Liver (tissue), 9 donors: ENCODE results near the gene IL7R. TPM values are rescaled to one million over a fixed set of nuclear protein-coding genes. Genes with fewer than 3 reads are reported as not detected.
A peak's percentile ranks its signal among the peaks of the same experiment; 100 is the strongest.

Experiments used
- DNase-seq: peaks from one replicate; pipeline ENCODE4 v3.0.0-alpha.2; 2017; ENCODE audit warnings: low spot score
- H3K27ac ChIP-seq, 2 donors: one replicate each; pipeline ENCODE4 v1.7.0; 2013; ENCODE audit warnings: inconsistent platforms in 2 of 2, low read length in 2 of 2, control low read depth in 1 of 2, low read depth in 1 of 2, mild to moderate bottlenecking in 1 of 2
- H3K27me3 ChIP-seq, 4 donors: one replicate each; pipeline versions ENCODE4 v1.6.1 to v1.7.0; 2013; ENCODE audit warnings: low read length in 3 of 4, inconsistent platforms in 1 of 4, mild to moderate bottlenecking in 1 of 4, moderate library complexity in 1 of 4; ENCODE audit not compliant: control insufficient read depth in 4 of 4, insufficient read depth in 4 of 4
- H3K36me3 ChIP-seq, 4 donors: one replicate each; pipeline versions ENCODE4 v1.6.1 to v1.7.0; 2013; ENCODE audit warnings: low read length in 3 of 4, mild to moderate bottlenecking in 3 of 4, low read depth in 1 of 4, moderate library complexity in 1 of 4; ENCODE audit not compliant: control insufficient read depth in 4 of 4, insufficient read depth in 3 of 4
- H3K4me1 ChIP-seq, 4 donors: one replicate each; pipeline versions ENCODE4 v1.6.1 to v1.7.0; 2013; ENCODE audit warnings: low read length in 3 of 4, mild to moderate bottlenecking in 3 of 4, moderate library complexity in 1 of 4; ENCODE audit not compliant: control insufficient read depth in 4 of 4, insufficient read depth in 4 of 4
- H3K4me3 ChIP-seq, 3 donors: one replicate each; pipeline versions ENCODE4 v1.6.1 to v1.7.0; 2013; ENCODE audit warnings: low read length in 3 of 3, control low read depth in 1 of 3, low read depth in 1 of 3, mild to moderate bottlenecking in 1 of 3
- H3K9ac ChIP-seq, 2 donors: one replicate each; pipeline ENCODE4 v1.7.0; 2013; ENCODE audit warnings: low read length in 2 of 2, mild to moderate bottlenecking in 2 of 2, moderate library complexity in 2 of 2, control low read depth in 1 of 2, low read depth in 1 of 2
- H3K9me3 ChIP-seq, 4 donors: one replicate each; pipeline versions ENCODE4 v1.6.1 to v1.7.0; 2013; ENCODE audit warnings: low read length in 3 of 4; ENCODE audit not compliant: control insufficient read depth in 4 of 4
- ATF3 ChIP-seq: IDR thresholded peaks from 2 replicates; pipeline ENCODE4 v1.6.1; 2016; ENCODE audit warnings: antibody characterized with exemption
- CTCF ChIP-seq: fragments of 150-350 bp; IDR thresholded peaks from 2 replicates; pipeline ENCODE4 v1.5.1; 2017; ENCODE audit warnings: improper control_type of control experiment, low read depth, low read length; ENCODE audit not compliant: missing input control
- FOXA1 ChIP-seq: IDR thresholded peaks from 2 replicates; pipeline ENCODE4 v1.6.1; 2016; ENCODE audit warnings: antibody characterized with exemption
- FOXA2 ChIP-seq: IDR thresholded peaks from 2 replicates; pipeline ENCODE4 v1.6.1; 2016; ENCODE audit warnings: antibody characterized with exemption
- GABPA ChIP-seq, 2 donors: IDR thresholded peaks in 1 of 2; conservative IDR thresholded peaks in 1 of 2; 2 replicates each; pipeline ENCODE4 v1.6.1; 2016; ENCODE audit warnings: antibody characterized with exemption in 2 of 2, mild to moderate bottlenecking in 1 of 2, moderate library complexity in 1 of 2
- HNF4A ChIP-seq, 2 donors: conservative IDR thresholded peaks; 2 replicates each; pipeline ENCODE4 v1.6.1; 2016; ENCODE audit warnings: antibody characterized with exemption in 2 of 2, mild to moderate bottlenecking in 2 of 2
- HNF4G ChIP-seq: IDR thresholded peaks from 2 replicates; pipeline ENCODE4 v1.6.1; 2016; ENCODE audit warnings: antibody characterized with exemption
- JUND ChIP-seq, 2 donors: IDR thresholded peaks; 2 replicates each; pipeline ENCODE4 v1.6.1; 2016; ENCODE audit warnings: antibody characterized with exemption in 2 of 2
- MAX ChIP-seq: IDR thresholded peaks from 2 replicates; pipeline ENCODE4 v1.6.1; 2016; ENCODE audit warnings: antibody characterized with exemption
- NR2F2 ChIP-seq: IDR thresholded peaks from 2 replicates; pipeline ENCODE4 v1.6.1; 2016; ENCODE audit warnings: antibody characterized with exemption
- RAD21 ChIP-seq, 2 donors: IDR thresholded peaks; 2 replicates each; pipeline ENCODE4 v1.6.1; 2016; ENCODE audit warnings: antibody characterized with exemption in 2 of 2, mild to moderate bottlenecking in 2 of 2
- REST ChIP-seq: IDR thresholded peaks from 2 replicates; pipeline ENCODE4 v1.6.1; 2016; ENCODE audit warnings: antibody characterized with exemption, mild to moderate bottlenecking
- RXRA ChIP-seq, 2 donors: IDR thresholded peaks; 2 replicates each; pipeline ENCODE4 v1.6.1; 2017 to 2018; ENCODE audit warnings: antibody characterized with exemption in 2 of 2, mild to moderate bottlenecking in 1 of 2
- SP1 ChIP-seq: IDR thresholded peaks from 2 replicates; pipeline ENCODE4 v1.6.1; 2018; ENCODE audit warnings: antibody characterized with exemption, mild to moderate bottlenecking
- TAF1 ChIP-seq: conservative IDR thresholded peaks from 2 replicates; pipeline ENCODE4 v1.6.1; 2016; ENCODE audit warnings: antibody characterized with exemption, mild to moderate bottlenecking
- YY1 ChIP-seq: IDR thresholded peaks from 2 replicates; pipeline ENCODE4 v1.6.1; 2016; ENCODE audit warnings: antibody characterized with exemption, mild to moderate bottlenecking
- ZBTB33 ChIP-seq: IDR thresholded peaks from 2 replicates; pipeline ENCODE4 v1.6.1; 2016; ENCODE audit warnings: antibody characterized with exemption
- WGBS: extraction: QIAGEN DNeasy Blood & Tissue Kit; methylation state at CpG from one replicate; pipeline ENCODE4 v1.1.7; 2013; 5-methylcytosine and 5-hydroxymethylcytosine counted together
- polyA plus RNA-seq, 2 donors: library from polyadenylated mRNA; stranded (reverse) in 1 of 2; unstranded in 1 of 2; fragments of 200-250 nt in 1 of 2; fragments of >200 nt in 1 of 2; fragmentation: Nextera tagmentation in 1 of 2; extraction: Ambion mirVana in 1 of 2; gene quantifications; one replicate each; pipeline versions ENCODE4 v1.2.1 to v1.2.3, GENCODE V29; 2013 to 2015
- total RNA-seq, 2 donors: library from RNA; depleted of rRNA; stranded (reverse); fragments of >200 nt; gene quantifications; one replicate each; pipeline ENCODE4 v1.2.3, GENCODE V29; 2014
- donor health status: healthy.
- donor health status: healthy.
- donor health status: healthy.
- donor health status: healthy.
- donor health status: healthy.

The IL7R gene
- total RNA-seq (1 to 10 TPM; 1.5 to 5.4 TPM), polyA plus RNA-seq (1 to 10 TPM; 1.0 to 3.4 TPM)

- WGBS = 36% methylated on average over 1 of the region's 1 CpG
- no peak for DNase-seq
- H3K4me1 ChIP-seq = no peaks in the 10 kb centered on the region
- no peak for TF ChIP-seq JUND (IDR thresholded peaks at IDR 0.05)
- TF ChIP-seq RXRA (IDR thresholded peaks at IDR 0.05) = no peak
- no peak for TF ChIP-seq HNF4G
- TF ChIP-seq GABPA (IDR thresholded peaks at IDR 0.05 in 1 of 2, conservative IDR thresholded peaks at IDR 0.05 in 1 of 2) = no peak
- TF ChIP-seq YY1 = no peak
- TF ChIP-seq REST = no peak
- no peak for TF ChIP-seq HNF4A (conservative IDR thresholded peaks at IDR 0.05)
- TF ChIP-seq SP1 = no peak
- TF ChIP-seq ATF3 = no peak
- no peak for TF ChIP-seq RAD21 (IDR thresholded peaks at IDR 0.05)
- TF ChIP-seq MAX = no peak
- TF ChIP-seq ZBTB33 = no peak
- TF ChIP-seq FOXA2 = no peak
- TF ChIP-seq CTCF = no peak
- TF ChIP-seq NR2F2 = no peak
- H3K36me3 ChIP-seq = no peaks in the 10 kb centered on the region
- H3K4me3 ChIP-seq = no peak within 1 kb of the TSS
- no peak within 1 kb of the TSS for H3K27ac ChIP-seq
- no peaks in the 10 kb centered on the region for H3K27me3 ChIP-seq
- H3K9me3 ChIP-seq = no peaks in the 10 kb centered on the region
- peak within 1 kb of the TSS in 1 of 2 donors; percentile 64 for H3K9ac ChIP-seq
These were observed at the start of gene IL7R for GRCh38 chr5:35856765-35857351. Gene IL7R, plus strand, starts transcription at chr5:35856891. Its CDS starts 87 bp downstream, at chr5:35856978.

- H3K4me1 ChIP-seq = no peaks in the 10 kb centered on the region
- no peaks in the 10 kb centered on the region for H3K27me3 ChIP-seq
- DNase-seq = no peak
- no peak overlapping the region for H3K9ac ChIP-seq
- H3K27ac ChIP-seq = no peak overlapping the region
- H3K9me3 ChIP-seq = no peaks in the 10 kb centered on the region
- no peak overlapping the region for H3K4me3 ChIP-seq
- no peaks in the 10 kb centered on the region for H3K36me3 ChIP-seq
- no peak for TF ChIP-seq JUND (IDR thresholded peaks at IDR 0.05)
- TF ChIP-seq SP1 = no peak
- no peak for TF ChIP-seq MAX
- no peak for TF ChIP-seq RAD21 (IDR thresholded peaks at IDR 0.05)
- TF ChIP-seq NR2F2 = no peak
- TF ChIP-seq TAF1 = no peak
- no peak for TF ChIP-seq HNF4G
- no peak for TF ChIP-seq GABPA (IDR thresholded peaks at IDR 0.05 in 1 of 2, conservative IDR thresholded peaks at IDR 0.05 in 1 of 2)
- TF ChIP-seq RXRA (IDR thresholded peaks at IDR 0.05) = no peak
- no peak for TF ChIP-seq ATF3
- no peak for TF ChIP-seq CTCF
- no peak for TF ChIP-seq HNF4A (conservative IDR thresholded peaks at IDR 0.05)
- no peak for TF ChIP-seq FOXA1
- no peak for TF ChIP-seq ZBTB33
These were observed 46.1 kb upstream of the IL7R start for GRCh38 chr5:35810601-35811000.
